D341Med (cell line): Measurements from ENCODE around the gene GHR.

Experiments used
- DNase-seq: peaks from one replicate; pipeline ENCODE4 v3.0.0; 2012; ENCODE audit warnings: low spot score

The GHR gene

DNA sequence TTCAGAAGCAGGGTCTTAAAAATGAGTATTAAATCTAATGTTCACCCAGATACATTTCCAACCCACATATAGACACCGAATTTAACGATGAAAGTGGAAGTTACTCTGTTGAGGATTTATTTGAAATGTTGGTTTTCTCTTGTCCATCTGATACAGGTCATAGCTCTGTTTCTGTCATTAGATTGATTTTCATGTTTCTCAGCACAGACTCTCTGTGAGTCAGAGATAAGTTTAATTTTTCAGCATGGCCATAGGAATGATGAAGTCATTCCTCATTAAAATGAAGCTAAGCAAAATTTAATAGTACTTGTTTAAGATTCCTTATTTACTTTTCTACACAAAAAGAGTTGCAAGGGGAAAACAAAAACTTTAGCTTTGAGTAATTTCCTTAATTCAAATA lies 38.8 kb downstream of the GHR start:
- no peak for DNase-seq

DNA sequence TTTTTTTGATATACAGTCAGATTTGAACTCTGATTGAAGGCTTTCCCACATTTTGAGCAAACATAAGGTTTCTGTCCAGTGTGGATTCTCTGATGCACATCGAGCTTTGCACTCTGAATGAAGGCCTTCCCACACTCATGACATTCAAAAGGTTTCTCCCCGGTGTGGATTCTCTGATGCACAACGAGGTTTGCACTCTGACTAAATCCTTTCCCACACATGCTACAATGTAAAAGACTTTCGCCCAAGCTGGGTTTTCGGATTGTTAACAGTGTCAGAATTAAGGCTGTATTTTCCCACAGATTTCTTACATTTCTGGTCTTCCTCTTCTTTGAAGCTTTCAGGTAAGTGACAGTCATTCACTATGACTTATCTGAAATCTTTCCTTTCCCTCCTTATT lies 44.3 kb downstream of the GHR start:
- DNase-seq = no peak

DNA sequence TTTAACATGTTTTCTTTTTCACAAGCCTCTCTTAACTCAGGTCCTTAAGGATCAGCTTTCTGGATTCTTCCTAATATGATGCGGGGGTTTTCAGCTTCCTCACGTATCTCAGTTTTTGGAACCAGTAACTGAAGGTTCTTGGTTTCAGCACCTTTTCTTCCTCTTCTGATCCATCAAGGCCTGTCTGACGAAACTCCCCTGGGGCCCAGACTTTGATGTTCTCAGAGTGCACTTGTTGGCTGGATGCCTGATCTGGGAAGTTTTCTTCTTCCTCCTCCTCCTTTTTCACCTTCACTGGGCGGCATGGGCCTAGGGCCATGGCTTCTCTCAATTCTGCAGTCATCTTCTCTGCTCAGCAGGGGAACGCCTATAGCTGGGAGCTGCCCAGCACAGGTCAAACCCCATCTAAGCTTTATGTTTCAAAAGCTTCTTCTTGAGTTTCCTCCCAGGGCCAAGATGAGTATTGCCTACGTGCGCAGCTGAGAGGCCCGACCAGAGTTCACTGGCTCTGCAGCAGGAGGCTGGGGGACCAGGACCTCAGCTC lies 44.8 kb downstream of the GHR start:
- DNase-seq = no peak

DNA sequence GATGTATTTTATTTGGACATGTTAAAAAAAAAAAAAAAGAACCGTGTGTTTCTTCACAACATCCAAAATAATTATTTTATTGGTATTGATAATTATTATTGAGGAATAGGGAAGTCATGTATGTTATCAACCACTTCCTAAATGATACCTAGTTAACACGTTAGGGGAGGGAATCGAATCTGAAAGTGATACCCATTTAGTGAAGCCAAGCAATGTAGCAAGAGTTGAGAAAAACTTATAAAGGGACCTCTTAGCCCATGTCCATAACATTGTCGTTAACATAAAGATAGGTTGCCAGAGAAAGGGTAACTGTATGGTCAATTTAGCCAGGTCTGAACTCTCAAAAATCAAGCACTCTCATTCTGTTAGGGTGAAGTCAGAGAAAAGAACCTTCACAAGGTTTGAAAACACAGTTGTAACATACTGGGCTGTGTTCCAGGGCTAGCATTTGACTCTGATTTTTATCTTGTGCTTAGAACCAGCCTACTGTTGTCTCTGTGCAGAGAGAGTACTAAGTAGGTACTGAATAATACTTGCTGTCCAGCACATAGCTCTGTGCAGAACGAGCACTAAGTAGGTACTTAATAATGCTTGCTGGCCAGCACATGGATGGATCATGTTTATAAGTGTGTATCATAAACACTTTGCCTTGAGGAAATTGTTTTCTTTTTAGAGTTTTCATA lies 60.4 kb downstream of the GHR start:
- no peak for DNase-seq

DNA sequence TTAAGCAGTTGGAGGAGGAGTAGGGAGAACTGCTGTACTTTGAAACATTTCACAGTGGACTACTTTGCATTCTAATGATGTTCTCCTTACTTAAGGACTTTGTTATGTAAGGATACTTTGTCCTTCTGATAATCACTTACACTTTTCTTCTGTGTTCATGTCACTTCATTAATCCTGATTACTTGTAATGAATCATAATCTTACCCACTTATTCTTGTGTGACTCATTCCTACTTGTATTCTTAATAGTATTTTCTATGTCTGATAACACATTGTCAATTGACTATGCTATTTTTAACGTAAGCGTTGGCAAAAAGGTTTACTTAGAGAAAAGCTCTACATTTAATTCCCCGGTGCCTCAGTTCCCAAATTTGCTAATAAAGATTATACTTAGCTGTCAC lies 63.8 kb downstream of the GHR start:
- DNase-seq = no peak

DNA sequence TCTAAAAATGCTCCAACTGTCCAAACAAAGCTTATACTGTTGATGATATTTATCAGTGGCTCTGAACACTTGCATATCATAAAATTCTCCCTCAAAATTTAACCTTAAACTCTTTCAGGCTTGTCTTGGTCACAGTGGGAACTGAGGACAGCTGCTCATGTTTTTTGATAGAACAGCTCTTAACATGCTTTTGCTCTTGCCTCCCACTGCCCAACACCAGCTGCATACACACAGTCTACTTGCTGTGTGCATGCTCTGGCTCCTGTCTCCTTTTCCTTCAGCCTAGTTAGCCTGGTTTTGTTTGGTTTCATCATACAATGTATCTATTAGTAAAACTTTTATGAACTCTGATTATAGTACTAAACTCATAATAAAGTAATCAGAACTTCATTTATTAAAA lies 64.6 kb downstream of the GHR start:
- DNase-seq = no peak

DNA sequence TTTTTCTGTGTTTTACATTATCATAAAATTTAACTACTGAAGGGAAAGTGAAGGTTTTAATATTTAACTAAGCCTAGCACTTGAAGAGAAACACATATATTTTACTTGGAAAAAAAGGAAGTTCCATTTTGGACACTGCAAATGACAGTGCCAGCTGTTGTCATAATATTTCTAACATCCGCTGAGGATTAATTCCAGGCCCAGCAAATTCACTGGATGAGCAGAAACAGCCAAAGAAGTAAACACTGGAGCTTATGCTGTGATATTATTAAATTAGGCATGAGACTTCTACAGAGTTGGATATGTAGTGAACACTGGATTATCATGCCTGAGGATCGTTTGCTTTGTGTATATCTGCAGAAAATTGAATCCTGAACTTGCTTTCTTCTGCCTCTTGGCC lies 67.6 kb downstream of the GHR start:
- no peak for DNase-seq

DNA sequence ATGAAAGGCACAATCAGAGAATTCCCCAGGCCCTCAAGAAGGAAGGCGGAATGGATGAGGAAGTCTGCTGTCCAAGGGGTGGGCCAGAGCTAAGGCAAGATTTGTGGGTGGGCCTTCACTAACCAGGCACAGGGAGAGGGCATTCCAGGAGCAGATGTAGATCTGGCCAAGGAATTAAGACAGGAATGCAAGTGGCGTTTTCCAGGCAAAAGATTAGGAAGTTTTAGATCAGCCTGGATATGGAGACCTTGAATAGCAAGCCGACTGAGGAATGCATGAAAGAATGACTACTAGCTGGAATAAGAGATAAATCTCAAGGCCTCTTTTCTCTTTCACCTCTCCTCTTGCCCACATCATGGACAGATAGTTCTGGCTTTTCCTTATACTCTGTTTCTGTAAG lies 68.5 kb downstream of the GHR start:
- no peak for DNase-seq

DNA sequence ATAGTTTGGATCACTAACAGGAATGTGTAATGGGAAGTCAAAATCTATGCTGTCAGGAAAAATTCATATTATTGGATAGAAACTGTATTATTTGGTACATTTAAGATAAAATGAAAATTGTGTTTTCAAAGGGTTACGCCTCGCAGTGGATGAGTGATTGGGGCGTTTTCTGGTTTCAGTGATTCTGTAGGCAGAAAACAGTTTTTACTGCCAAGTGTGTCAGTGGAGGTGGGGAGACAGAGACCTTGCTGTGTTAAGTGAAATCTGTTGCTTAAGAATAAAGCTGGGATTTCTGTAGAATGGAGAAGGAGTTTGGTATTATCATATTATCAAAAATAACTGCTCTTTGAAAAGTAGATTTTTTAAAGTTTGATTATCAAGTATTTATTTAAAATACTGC lies 69.7 kb downstream of the GHR start:
- no peak for DNase-seq

DNA sequence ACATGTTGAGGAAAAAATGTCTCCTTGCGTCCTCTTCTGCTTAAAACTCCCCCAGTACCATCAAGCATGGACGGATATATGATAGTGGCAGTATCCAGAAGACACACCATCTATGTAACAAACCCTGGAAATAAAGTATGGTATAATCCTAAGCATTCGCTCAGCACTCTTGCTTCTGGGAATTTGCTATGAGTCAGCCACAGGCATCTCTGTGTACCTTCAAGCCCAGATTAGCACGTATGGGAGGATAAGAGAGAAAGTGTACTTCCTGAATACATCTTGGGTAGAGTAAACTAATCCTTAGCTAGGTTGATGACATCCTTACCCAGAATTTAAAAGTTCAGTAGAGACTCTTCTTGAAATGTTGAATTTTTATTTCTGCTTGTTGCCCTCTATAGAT lies 71.2 kb downstream of the GHR start:
- no peak for DNase-seq

DNA sequence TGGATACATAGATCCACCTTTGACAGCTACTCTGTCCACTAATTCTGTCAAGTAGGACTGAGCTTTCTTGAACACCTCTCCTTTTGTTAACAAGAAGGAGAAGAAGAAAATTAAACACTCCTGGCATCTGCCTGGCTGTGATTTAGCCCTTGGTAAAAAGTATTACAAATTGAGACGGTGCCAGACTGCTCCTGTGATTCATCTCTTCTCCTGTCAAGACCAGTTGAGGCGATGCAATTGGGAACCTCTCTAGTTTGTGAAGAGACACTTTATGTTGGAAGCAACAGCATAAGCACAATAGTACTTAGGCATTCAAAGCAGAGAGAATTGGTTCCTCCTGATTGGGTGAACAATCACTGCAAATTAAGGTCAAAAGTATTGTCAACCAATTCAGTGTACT lies 72.7 kb downstream of the GHR start:
- DNase-seq = no peak

DNA sequence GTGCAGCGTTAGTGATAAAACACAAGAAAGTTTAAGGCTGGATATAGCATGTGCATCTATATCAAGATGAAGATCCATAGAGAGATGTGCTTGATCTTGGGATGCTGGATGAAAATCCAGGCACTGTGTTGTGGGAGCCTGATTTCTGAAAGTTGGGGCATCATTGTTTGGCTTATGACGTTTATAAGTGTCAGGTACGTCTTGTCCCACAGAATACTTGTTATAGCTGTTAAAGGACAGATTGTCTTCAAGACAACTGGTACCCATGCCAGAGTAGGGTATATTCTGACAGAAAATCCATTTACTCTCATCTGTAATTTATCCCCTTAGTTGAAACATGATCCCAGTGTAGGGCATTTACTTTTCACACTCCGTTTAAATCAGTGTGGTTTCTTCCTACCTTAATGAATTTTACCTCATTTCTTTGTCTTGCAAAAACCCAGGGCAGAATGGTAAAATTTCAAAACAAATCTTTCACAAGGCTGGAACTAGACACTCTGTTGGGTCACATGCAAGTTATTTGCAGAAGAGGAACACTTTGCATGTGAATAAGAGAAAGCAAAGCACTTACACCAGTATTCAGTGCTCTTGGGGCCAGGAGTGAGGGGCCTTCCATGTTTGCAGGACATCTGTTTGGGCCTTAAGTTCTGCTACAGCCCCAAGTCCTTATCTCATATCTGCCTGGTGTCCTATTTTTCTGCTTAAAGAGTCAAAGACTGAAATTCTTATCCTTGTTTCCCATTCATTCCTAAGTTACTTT lies 73.3 kb downstream of the GHR start:
- DNase-seq = no peak

DNA sequence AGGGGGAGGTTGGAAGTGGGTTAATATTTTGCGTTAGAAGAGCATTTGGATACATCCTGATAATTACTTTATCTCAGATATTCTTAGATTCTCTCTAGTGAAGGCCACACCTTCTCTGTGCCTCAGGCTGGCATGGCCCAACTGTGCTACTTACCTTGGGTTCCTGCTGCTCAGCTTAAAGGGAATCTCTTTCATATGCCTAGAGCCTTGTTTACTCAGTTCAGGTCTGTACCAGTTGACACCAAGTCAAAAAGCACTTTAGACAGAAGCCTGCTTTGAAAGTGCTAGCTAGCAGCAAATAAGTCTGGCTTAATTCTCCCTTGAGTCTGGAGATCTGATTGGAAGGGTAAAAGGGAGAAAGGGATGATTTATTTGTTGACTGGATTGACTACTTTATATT lies 74.8 kb downstream of the GHR start:
- no peak for DNase-seq

DNA sequence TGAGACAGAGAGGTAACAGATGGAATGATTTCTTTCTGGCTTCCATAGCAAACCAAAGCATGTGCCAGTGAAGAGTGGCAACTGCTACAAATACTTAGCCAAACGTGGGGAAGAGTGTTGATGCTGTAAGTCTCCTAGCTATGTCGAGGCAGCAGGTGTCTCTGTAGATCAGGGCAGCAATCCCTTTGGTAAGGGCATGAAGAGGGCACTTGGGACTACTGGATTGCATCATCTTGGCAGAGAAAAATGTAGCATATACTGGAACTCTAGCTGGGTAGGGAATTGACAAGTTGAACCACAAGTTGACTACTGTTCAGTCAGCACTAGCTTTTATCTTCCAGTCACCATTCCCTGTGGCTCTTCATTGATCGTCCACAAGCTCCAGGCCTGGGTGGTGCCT lies 75.8 kb downstream of the GHR start:
- DNase-seq = no peak

DNA sequence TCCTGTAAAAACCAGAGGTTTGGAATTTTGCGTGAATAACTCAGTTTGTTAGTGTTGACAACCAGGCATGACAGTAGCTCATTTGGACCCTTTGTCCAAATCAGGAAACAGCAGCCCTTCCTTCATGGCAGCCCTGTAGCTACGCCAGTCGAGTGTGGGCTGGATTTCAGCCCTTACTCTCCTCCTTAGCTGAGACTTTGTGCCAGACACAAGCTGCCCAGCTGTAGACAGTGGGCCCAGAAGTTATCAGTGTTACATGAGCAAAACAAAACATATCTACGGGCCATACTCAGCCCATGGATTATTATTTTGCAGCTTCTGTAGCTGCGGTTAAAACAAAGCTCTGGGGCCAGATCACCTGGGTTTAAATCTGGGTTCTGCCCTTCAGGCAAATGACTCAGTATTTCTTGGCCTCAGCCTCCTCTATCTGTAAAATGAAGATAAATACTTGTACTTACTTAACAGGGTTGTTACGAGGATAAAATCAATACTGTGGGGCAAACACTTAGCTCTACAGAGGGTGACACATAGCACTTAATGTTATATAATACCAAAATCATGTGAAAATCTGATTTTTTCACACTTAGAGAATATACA lies 76.9 kb downstream of the GHR start:
- no peak for DNase-seq

DNA sequence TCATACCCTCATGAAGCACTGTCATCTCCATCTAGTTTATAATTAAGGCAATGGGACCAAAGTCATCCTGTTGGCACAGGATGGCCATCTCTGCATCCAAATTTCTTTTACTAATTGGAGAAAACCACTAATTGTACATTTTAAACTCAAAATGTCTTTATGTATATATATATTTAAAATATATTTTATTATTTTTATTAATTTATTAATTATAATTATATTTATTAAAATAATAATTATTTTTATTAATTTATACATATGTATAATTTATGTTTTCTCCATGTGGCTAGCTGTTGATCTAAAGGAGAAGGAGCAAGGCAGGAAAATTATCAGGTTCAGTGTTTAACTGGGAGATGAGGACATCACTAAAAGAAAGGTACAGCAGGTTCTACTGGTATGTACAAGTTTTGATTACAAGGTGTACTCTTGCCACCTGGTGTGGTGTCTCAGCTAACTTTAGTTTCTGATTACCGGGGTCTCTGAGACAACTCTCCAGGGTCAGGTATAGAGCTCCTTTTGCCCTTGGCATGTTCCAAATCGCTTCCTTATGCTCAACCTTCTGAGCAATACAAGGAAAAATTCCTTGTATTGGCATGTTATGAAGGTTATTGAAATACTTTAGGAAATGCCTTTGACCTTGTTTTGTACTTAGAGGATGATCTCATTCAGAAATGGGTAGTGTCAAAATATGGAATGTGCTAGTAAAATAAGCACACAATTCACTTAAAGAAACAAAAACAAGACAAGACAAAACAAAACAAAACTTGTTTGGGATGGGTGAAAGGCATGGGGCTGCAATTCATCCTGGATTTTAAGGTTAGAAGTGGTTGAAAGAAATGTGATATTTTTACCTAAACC lies 79.6 kb downstream of the GHR start:
- no peak for DNase-seq

DNA sequence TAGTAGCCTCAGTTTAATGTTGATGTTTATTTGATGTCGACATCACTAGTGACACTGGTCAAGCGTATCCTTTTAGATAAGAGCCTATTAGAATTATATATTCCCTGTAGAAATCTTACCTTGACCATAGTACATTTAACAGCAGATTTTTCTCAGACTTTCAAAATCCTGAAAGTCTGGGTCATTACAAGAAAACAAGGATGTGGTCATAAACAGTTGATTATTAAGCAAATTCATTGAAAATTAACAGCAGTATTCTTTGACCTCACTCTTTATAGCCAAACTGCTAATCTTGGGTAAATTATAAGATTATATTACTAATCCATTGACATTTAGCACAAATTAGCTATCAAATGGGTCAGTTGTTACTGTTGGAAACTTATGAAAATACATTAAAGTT lies 83.4 kb downstream of the GHR start:
- DNase-seq = no peak

DNA sequence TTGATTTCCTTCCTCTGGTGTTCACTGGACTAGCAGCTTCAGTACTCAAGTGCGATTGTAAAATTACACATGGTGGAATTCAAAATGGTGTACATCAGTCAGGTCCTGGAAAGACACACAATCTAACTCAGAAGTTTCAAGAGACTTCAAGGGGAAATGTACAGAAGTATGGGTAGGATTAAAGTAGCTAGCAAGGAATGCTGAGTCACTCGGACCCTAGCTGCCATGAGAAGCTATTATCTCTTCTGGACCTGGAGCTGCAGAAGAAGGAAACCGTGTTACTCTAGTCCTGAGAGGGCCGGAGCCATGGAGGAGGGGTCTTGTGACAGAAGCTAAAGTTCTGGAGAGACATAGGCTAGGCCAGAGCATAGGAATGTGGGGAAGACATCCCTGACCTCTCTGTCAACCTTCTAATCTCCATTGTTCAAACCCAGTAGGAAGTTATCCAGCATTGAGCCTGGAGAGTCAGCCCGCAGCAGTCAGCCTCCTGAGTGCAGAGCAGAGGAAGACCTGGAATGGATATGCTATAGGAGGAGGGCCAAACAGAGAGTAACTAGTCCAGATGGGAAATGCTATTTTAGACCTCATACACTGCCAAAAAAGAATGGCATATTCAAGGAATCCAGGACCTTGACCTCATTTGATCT lies 84.3 kb downstream of the GHR start:
- DNase-seq = no peak

DNA sequence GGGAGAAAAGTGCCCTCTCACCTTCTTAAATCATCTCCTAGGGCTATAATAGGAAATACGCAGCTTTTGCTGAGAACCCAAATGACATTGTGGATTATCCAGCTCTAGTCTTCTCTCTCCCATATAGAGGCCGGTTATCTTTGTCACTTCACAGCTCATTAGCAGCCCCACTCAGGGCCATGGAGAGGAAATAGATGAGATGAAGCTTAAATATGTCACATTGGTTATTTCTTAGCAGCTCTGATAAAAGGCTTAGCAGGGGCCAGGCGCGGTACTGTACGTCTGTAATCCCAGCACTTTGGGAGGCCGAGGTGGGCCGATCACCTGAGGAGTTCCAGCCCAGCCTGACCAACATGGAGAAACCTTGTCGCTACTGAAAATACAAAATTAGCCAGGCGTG lies 90.0 kb downstream of the GHR start:
- no peak for DNase-seq

DNA sequence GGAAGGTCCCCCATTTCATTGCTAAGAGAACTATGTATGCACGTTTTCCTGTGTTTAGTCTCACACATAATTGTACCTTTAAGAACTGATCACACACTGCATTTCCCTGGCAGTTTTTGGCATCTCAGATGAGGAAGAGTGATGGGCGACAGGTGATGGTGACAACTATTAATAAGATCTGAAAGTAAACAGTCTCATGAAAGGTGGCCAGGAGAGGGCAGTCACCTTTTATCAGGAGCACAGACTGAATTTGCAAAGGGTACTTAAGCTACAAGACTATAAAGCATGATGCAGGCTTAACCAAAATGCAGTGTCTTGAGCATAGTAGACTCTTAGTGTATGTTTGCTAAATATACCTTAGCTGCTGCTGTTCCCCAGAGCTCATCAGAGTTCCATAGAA lies 91.5 kb downstream of the GHR start:
- no peak for DNase-seq

DNA sequence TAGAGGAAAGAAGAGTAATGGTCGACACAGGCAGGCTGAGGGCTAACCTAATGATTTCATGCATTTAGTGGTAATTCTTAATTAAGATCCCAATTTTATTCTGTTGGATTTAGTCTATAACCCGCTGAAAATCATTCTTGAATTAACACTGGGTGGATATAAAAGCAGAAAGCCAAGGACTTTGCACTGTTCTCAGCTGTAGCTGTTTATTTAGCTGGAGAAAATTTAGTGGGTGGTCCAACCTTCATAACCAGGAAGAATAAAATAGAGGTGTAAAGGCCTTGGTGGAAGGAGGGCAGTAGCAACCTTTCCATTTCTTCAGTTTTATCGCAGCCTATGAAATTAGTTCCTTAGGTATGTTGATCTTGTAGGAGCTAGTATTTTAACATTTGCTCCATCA lies 92.3 kb downstream of the GHR start:
- DNase-seq = no peak
